A549 (cell line): Measurements from ENCODE around the gene TMCC3. TPM values are rescaled to one million over a fixed set of nuclear protein-coding genes. Genes with fewer than 3 reads are reported as not detected.

Experiments used
- ATAC-seq, 2 experiments: fragments of 200-7000 bp in 1 of 2; fragments of >200 bp in 1 of 2; cut with Nextera tagmentation in 1 of 2; cut with Tn5 transposase in 1 of 2; 3 replicates each; pipeline versions ENCODE4 v1.8.0 to v1.9.1; 2018 to 2020; ENCODE audit warnings: mild to moderate bottlenecking in 1 of 2, moderate library complexity in 1 of 2
- CTCF ChIA-PET: fragments of 300-600 bp; sonication (Branson Sonifier 250); formaldehyde crosslinking; extraction: SDS; loops from one replicate; lab custom pipeline; 2021; ENCODE audit warnings: antibody characterized with exemption, inconsistent platforms; lab: Yijun Ruan, JAX
- POLR2A ChIA-PET: fragments of 350-600 bp; formaldehyde crosslinking; extraction: SDS; loops from one replicate; lab custom pipeline; 2021; ENCODE audit warnings: antibody characterized with exemption, inconsistent platforms; lab: Yijun Ruan, JAX
- DNase-seq, 2 experiments: peaks; one replicate each; pipeline versions ENCODE4 v3.0.0 to v3.0.0-alpha.2; 2011 to 2016; ENCODE audit warnings: low read depth in 1 of 2, low spot score in 1 of 2
- FAIRE-seq: peaks from 2 replicates; lab custom pipeline; 2011; peaks lifted over from hg19 to GRCh38; lab: Jason Lieb, UNC
- H3K27ac ChIP-seq, 2 experiments: fragments of >200 bp; sonication (Bioruptor Twin); formaldehyde crosslinking; 3 replicates each; pipeline ENCODE4 v1.5.1; 2016 to 2017
- H3K4me1 ChIP-seq: fragments of >200 bp; sonication (Bioruptor Twin); formaldehyde crosslinking; 3 replicates; pipeline ENCODE4 v1.6.1; 2016
- H3K4me2 ChIP-seq: fragments of >200 bp; sonication (Bioruptor Twin); formaldehyde crosslinking; 3 replicates; pipeline ENCODE4 v1.6.1; 2016
- H3K4me3 ChIP-seq: fragments of >200 bp; sonication (Bioruptor Twin); formaldehyde crosslinking; 3 replicates; pipeline ENCODE4 v1.5.1; 2016
- H3K9me3 ChIP-seq: fragments of >200 bp; sonication (Bioruptor Twin); formaldehyde crosslinking; 3 replicates; pipeline ENCODE4 v1.6.1; 2016
- BHLHE40 ChIP-seq: IDR thresholded peaks from 2 replicates; pipeline ENCODE4 v1.6.1; 2012; ENCODE audit warnings: low read depth, low read length, inconsistent platforms
- CHD2 ChIP-seq: fragments of 150-350 bp; IDR thresholded peaks from 2 replicates; pipeline ENCODE4 v1.6.1; 2014; ENCODE audit warnings: low read length; ENCODE audit not compliant: partially characterized antibody
- CHD4 ChIP-seq: fragments of 200-600 bp; sonication (generic); IDR thresholded peaks from 2 replicates; pipeline ENCODE4 v1.6.1; 2016; ENCODE audit warnings: antibody characterized with exemption, mild to moderate bottlenecking, borderline replicate concordance
- EHMT2 ChIP-seq: fragments of 200-600 bp; sonication (generic); IDR thresholded peaks from 2 replicates; pipeline ENCODE4 v1.6.1; 2016; ENCODE audit warnings: antibody characterized with exemption, low read depth, mild to moderate bottlenecking, moderate library complexity
- EP300 ChIP-seq, 2 experiments: fragments of >200 bp; sonication (Bioruptor Twin); formaldehyde crosslinking; IDR thresholded peaks; 2 replicates in 1 of 2; 3 replicates in 1 of 2; pipeline ENCODE4 v1.6.1; 2016 to 2017
- ESRRA ChIP-seq: fragments of 150-350 bp; IDR thresholded peaks from 2 replicates; pipeline ENCODE4 v1.6.1; 2014; ENCODE audit warnings: mild to moderate bottlenecking, low read length, borderline replicate concordance
- FOSB ChIP-seq: fragments of 250-450 bp; sonication (Bioruptor Pico); IDR thresholded peaks from 2 replicates; pipeline ENCODE4 v1.5.0; 2020; ENCODE audit warnings: mild to moderate bottlenecking, moderate library complexity
- FOXS1 ChIP-seq: fragments of 250-450 bp; sonication (Bioruptor Pico); IDR thresholded peaks from 2 replicates; pipeline ENCODE4 v1.5.0; 2020; ENCODE audit warnings: mild to moderate bottlenecking, moderate library complexity
- GATA3 ChIP-seq: IDR thresholded peaks from 2 replicates; pipeline ENCODE4 v1.6.1; 2012; ENCODE audit warnings: borderline replicate concordance
- HDAC2 ChIP-seq: fragments of 200-600 bp; sonication (generic); IDR thresholded peaks from 2 replicates; pipeline ENCODE4 v1.6.1; 2016
- HOXA7 ChIP-seq: fragments of 250-450 bp; sonication (Bioruptor Pico); IDR thresholded peaks from 2 replicates; pipeline ENCODE4 v1.5.0; 2020; ENCODE audit warnings: mild to moderate bottlenecking, moderate library complexity
- HOXB5 ChIP-seq: fragments of 250-450 bp; sonication (Bioruptor Pico); IDR thresholded peaks from 2 replicates; pipeline ENCODE4 v1.5.0; 2020; ENCODE audit warnings: mild to moderate bottlenecking, moderate library complexity
- JUNB ChIP-seq: fragments of >200 bp; sonication (Bioruptor Twin); formaldehyde crosslinking; IDR thresholded peaks from 2 replicates; pipeline ENCODE4 v1.6.1; 2016
- KDM5A ChIP-seq: fragments of 200-600 bp; sonication (generic); IDR thresholded peaks from 2 replicates; pipeline ENCODE4 v1.6.1; 2016; ENCODE audit warnings: antibody characterized with exemption, mild to moderate bottlenecking
- MAZ ChIP-seq: fragments of 150-350 bp; IDR thresholded peaks from 2 replicates; pipeline ENCODE4 v1.6.1; 2014; ENCODE audit warnings: antibody characterized with exemption, low read depth, low read length, borderline replicate concordance
- NFE2L2 ChIP-seq: fragments of 150-350 bp; conservative IDR thresholded peaks from 2 replicates; pipeline ENCODE4 v1.6.1; 2014; ENCODE audit warnings: low read length
- NPAS2 ChIP-seq: fragments of 250-450 bp; sonication (Bioruptor Pico); IDR thresholded peaks from 2 replicates; pipeline ENCODE4 v1.8.0; 2022; ENCODE audit warnings: mild to moderate bottlenecking, moderate library complexity, borderline replicate concordance
- POLR2AphosphoS2 ChIP-seq: conservative IDR thresholded peaks from 2 replicates; pipeline ENCODE4 v1.6.1; 2012; ENCODE audit warnings: low read length, improper control_type of control experiment, inconsistent platforms
- RCOR1 ChIP-seq: fragments of 150-350 bp; IDR thresholded peaks from 2 replicates; pipeline ENCODE4 v1.6.1; 2014; ENCODE audit warnings: antibody characterized with exemption, low read length, low read depth
- RNF2 ChIP-seq: fragments of 200-600 bp; sonication (generic); IDR thresholded peaks from 2 replicates; pipeline ENCODE4 v1.6.1; 2016; ENCODE audit warnings: low read depth, mild to moderate bottlenecking, antibody characterized with exemption, moderate library complexity, borderline replicate concordance
- SREBF2 ChIP-seq: fragments of 450-650 bp; IDR thresholded peaks from 2 replicates; pipeline ENCODE4 v1.6.1; 2014; ENCODE audit warnings: mild to moderate bottlenecking, moderate library complexity
- ZFP36 ChIP-seq: fragments of 450-650 bp; IDR thresholded peaks from 2 replicates; pipeline ENCODE4 v1.6.1; 2014; ENCODE audit warnings: borderline replicate concordance; ENCODE audit not compliant: partially characterized antibody
- ZSCAN20 ChIP-seq: fragments of 250-450 bp; sonication (Bioruptor Pico); IDR thresholded peaks from 2 replicates; pipeline ENCODE4 v1.8.0; 2022; ENCODE audit warnings: mild to moderate bottlenecking, moderate library complexity
- WGBS: methylation state at CpG from one replicate; pipeline ENCODE4 v1.1.6; 2017; ENCODE audit errors: missing lambda C conversion rate; 5-methylcytosine and 5-hydroxymethylcytosine counted together
- polyA plus RNA-seq, 4 experiments: library from polyadenylated mRNA; depleted of rRNA in 3 of 4; stranded (reverse); fragments of >200 nt; fragmentation: RNase III in 1 of 4; extraction: RNeasy Plus Mini Kit Qiagen cat#74134 plus additional on column Dnase treatment in 1 of 4; gene quantifications; 2 replicates in 3 of 4; 3 replicates in 1 of 4; pipeline ENCODE4 v1.2.3, GENCODE V29; 2011 to 2017
- TF ChIP-seq, protein P1 (sequence below): fragments of 450-650 bp; IDR thresholded peaks from 2 replicates; pipeline ENCODE4 v1.6.1; 2014; ENCODE audit warnings: antibody characterized with exemption
- TF ChIP-seq, protein P2 (sequence below): IDR thresholded peaks from 2 replicates; pipeline ENCODE4 v1.6.1; 2012
- TF ChIP-seq, protein P3 (sequence below): IDR thresholded peaks from 2 replicates; pipeline ENCODE4 v1.6.1; 2012; ENCODE audit warnings: low read depth, borderline replicate concordance
- TF ChIP-seq, protein P4 (sequence below): fragments of 250-450 bp; sonication (Bioruptor Pico); IDR thresholded peaks from 2 replicates; pipeline ENCODE4 v1.5.0; 2021; ENCODE audit warnings: mild to moderate bottlenecking, moderate library complexity, borderline replicate concordance

The TMCC3 gene
- polyA plus RNA-seq, 2 of the 4 experiments (the other 2 are of a cell fraction), result 0.50 to 0.62 TPM

DNA sequence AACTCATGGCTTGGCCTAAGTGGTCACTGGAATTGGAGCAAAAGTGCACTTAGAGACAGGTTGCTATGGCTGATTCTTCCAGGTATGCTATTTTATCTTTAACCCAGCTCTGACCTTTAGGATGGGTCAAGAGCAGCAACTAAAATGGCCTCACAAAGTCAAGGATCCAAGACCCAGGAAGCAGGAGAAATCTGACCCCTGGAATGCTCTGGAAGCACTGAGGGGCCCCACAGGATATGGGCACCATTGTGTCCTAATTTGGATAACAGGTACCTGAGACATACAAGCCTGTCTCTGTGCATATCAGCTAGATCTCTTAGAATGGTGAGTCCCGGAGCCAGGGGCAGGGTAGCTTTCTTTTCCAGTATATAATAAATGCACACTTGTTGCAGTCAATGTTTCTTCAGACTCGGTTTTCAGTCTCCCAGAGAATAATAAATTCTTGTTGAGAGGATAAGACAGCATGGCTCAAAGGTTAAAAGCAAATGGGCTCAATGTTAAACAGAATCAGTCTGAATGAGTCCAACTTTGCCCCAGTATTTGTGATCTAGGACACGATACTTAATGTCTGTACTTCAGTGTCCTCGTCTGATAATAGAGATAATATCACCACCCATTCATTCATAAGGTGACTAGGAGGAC, 29.3 kb upstream of the TMCC3 start:
- FAIRE-seq (no peak), DNase-seq (no peak), ATAC-seq (no peak)
- Histone ChIP-seq H3K4me1 (no peaks in the 10 kb centered on the region), H3K4me2 (no peak overlapping the region), H3K27ac (no peak overlapping the region), H3K9me3 (no peaks in the 10 kb centered on the region), H3K4me3 (no peak overlapping the region)
- 45% methylated on average over 4 of the region's 4 CpGs for WGBS
- ChIA-PET POLR2A (no interaction called here), CTCF (interaction anchor here (1.3 kb wide), 1 partner anchor 84 kb away, joined by 3 read pairs; no protein-coding TSS in a partner anchor)
- no peak for TF ChIP-seq SREBF2
- TF ChIP-seq, protein P1, sequence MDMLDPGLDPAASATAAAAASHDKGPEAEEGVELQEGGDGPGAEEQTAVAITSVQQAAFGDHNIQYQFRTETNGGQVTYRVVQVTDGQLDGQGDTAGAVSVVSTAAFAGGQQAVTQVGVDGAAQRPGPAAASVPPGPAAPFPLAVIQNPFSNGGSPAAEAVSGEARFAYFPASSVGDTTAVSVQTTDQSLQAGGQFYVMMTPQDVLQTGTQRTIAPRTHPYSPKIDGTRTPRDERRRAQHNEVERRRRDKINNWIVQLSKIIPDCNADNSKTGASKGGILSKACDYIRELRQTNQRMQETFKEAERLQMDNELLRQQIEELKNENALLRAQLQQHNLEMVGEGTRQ, result no peak
- TF ChIP-seq FOXS1, result no peak
- TF ChIP-seq, protein P2, sequence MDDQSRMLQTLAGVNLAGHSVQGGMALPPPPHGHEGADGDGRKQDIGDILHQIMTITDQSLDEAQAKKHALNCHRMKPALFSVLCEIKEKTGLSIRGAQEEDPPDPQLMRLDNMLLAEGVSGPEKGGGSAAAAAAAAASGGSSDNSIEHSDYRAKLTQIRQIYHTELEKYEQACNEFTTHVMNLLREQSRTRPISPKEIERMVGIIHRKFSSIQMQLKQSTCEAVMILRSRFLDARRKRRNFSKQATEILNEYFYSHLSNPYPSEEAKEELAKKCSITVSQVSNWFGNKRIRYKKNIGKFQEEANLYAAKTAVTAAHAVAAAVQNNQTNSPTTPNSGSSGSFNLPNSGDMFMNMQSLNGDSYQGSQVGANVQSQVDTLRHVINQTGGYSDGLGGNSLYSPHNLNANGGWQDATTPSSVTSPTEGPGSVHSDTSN, result no peak
- no peak for TF ChIP-seq BHLHE40
- no peak for TF ChIP-seq KDM5A
- no peak for TF ChIP-seq EP300 (IDR thresholded peaks at IDR 0.05)
- no peak for TF ChIP-seq JUNB
- no peak for TF ChIP-seq CHD2
- no peak for TF ChIP-seq RNF2
- no peak for TF ChIP-seq HOXA7 (CRISPR knock-in tag)
- no peak for TF ChIP-seq RCOR1
- no peak for TF ChIP-seq FOSB (CRISPR knock-in tag)
- no peak for TF ChIP-seq ESRRA
- no peak for TF ChIP-seq NPAS2 (CRISPR knock-in tag)
- no peak for TF ChIP-seq MAZ
- TF ChIP-seq EHMT2, result no peak
- no peak for TF ChIP-seq HOXB5 (CRISPR knock-in tag)
- TF ChIP-seq NFE2L2, result no peak
- TF ChIP-seq, protein P3, sequence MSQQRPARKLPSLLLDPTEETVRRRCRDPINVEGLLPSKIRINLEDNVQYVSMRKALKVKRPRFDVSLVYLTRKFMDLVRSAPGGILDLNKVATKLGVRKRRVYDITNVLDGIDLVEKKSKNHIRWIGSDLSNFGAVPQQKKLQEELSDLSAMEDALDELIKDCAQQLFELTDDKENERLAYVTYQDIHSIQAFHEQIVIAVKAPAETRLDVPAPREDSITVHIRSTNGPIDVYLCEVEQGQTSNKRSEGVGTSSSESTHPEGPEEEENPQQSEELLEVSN, result no peak

DNA sequence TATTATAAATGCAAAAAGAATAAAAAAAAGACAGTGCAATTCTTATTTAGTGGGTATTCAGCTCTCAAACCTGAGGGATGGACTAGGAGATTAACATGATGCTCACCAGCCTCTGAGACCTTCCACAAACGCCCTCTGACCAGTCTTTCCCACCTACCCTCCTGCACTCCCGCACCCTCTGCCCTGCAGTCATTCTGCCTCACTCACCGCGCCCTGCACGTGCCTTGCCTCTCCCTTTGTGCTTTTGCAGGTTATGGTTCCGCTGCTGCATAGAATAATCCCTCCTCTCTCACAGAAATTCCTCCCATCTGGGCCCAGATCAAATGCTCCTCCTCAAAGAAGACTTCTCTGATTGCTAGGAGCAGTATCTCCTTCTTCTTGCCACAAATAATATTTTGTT, 28.5 kb upstream of the TMCC3 start:
- Histone ChIP-seq H3K4me3 (no peak overlapping the region), H3K4me2 (no peak overlapping the region), H3K27ac (no peak overlapping the region), H3K4me1 (no peaks in the 10 kb centered on the region), H3K9me3 (no peaks in the 10 kb centered on the region)
- FAIRE-seq, result no peak
- ATAC-seq, result no peak
- ChIA-PET POLR2A (no interaction called here), CTCF (interaction anchor here (0.7 kb wide), 1 partner anchor 15 kb away, joined by 3 read pairs; no protein-coding TSS in a partner anchor)
- 64% methylated on average over 6 of the region's 6 CpGs for WGBS
- TF ChIP-seq HDAC2 (no peak), KDM5A (no peak), RNF2 (no peak), GATA3 (no peak), EHMT2 (no peak), POLR2AphosphoS2 (no peak), NFE2L2 (no peak), JUNB (no peak), ZSCAN20 (CRISPR knock-in tag) (no peak), EP300 (IDR thresholded peaks at IDR 0.05) (no peak), FOSB (CRISPR knock-in tag) (no peak), CHD4 (no peak), ZFP36 (no peak)
- TF ChIP-seq, protein P4, sequence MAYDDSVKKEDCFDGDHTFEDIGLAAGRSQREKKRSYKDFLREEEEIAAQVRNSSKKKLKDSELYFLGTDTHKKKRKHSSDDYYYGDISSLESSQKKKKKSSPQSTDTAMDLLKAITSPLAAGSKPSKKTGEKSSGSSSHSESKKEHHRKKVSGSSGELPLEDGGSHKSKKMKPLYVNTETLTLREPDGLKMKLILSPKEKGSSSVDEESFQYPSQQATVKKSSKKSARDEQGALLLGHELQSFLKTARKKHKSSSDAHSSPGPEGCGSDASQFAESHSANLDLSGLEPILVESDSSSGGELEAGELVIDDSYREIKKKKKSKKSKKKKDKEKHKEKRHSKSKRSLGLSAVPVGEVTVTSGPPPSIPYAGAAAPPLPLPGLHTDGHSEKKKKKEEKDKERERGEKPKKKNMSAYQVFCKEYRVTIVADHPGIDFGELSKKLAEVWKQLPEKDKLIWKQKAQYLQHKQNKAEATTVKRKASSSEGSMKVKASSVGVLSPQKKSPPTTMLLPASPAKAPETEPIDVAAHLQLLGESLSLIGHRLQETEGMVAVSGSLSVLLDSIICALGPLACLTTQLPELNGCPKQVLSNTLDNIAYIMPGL, result no peak
- no peak for DNase-seq
